Progenitor cell of endocrine pancreas (in vitro differentiated cells): Measurements from ENCODE around the gene SEMA6D. TPM values are rescaled to one million over a fixed set of nuclear protein-coding genes. Genes with fewer than 3 reads are reported as not detected.

Experiments
- DNase-seq: peaks from one replicate; pipeline ENCODE4 v3.0.0; 2021; ENCODE audit warnings: low spot score; ENCODE audit not compliant: unreplicated experiment
- H3K27ac Mint-ChIP-seq: 2 replicates; pipeline ENCODE4 v1.8.0; 2021; ENCODE audit warnings: mild to moderate bottlenecking, moderate library complexity, mixed read lengths
- H3K27me3 Mint-ChIP-seq: 2 replicates; pipeline ENCODE4 v1.8.0; 2021; ENCODE audit warnings: mixed read lengths
- H3K36me3 Mint-ChIP-seq: 2 replicates; pipeline ENCODE4 v1.8.0; 2022; ENCODE audit warnings: mixed read lengths; ENCODE audit not compliant: insufficient read depth
- H3K4me1 Mint-ChIP-seq: 2 replicates; pipeline ENCODE4 v1.8.0; 2021; ENCODE audit warnings: low read depth, mixed read lengths
- H3K4me3 Mint-ChIP-seq: 2 replicates; pipeline ENCODE4 v1.8.0; 2021; ENCODE audit warnings: low read depth, mild to moderate bottlenecking, moderate library complexity, mixed read lengths
- H3K9me3 Mint-ChIP-seq: 2 replicates; pipeline ENCODE4 v1.8.0; 2021; ENCODE audit warnings: low read depth, mixed read lengths
- CTCF ChIP-seq: fragments of 200-600 bp; sonication (generic); IDR thresholded peaks from one replicate; pipeline ENCODE4 v1.5.0; 2021; ENCODE audit warnings: antibody characterized with exemption, mild to moderate bottlenecking; ENCODE audit not compliant: unreplicated experiment
- total RNA-seq: library from RNA; stranded (reverse); gene quantifications from 2 replicates; pipeline ENCODE4 v1.2.1, GENCODE V29; 2021

The SEMA6D gene
- total RNA-seq, 1 donor from 2014 or later, result 10.6 TPM

- Mint-ChIP-seq H3K36me3 (no peaks in the 10 kb centered on the region), H3K27me3 (peaks cover 14% of the 10 kb centered on the region), H3K4me3 (no peak overlapping the region), H3K27ac (no peak overlapping the region), H3K9me3 (no peaks in the 10 kb centered on the region), H3K4me1 (no peaks in the 10 kb centered on the region)
- TF ChIP-seq CTCF, result no peak
- no peak for DNase-seq
These were observed 78.6 kb downstream of the SEMA6D start for GRCh38 chr15:47795864-47796263.

GRCh38 chr15:47796339-47796738, 79.0 kb downstream of the SEMA6D start:
- no peak for DNase-seq
- Mint-ChIP-seq H3K27me3 (peaks cover 14% of the 10 kb centered on the region), H3K27ac (no peak overlapping the region), H3K4me3 (no peak overlapping the region), H3K4me1 (no peaks in the 10 kb centered on the region), H3K9me3 (no peaks in the 10 kb centered on the region), H3K36me3 (no peaks in the 10 kb centered on the region)
- TF ChIP-seq CTCF, result no peak

GRCh38 chr15:47796830-47797229, 79.5 kb downstream of the SEMA6D start:
- H3K4me1 Mint-ChIP-seq, result no peaks in the 10 kb centered on the region
- H3K4me3 Mint-ChIP-seq, result no peak overlapping the region
- H3K36me3 Mint-ChIP-seq, result no peaks in the 10 kb centered on the region
- no peaks in the 10 kb centered on the region for H3K9me3 Mint-ChIP-seq
- no peak overlapping the region for H3K27ac Mint-ChIP-seq
- no peak for DNase-seq
- H3K27me3 Mint-ChIP-seq, result peaks cover 14% of the 10 kb centered on the region
- TF ChIP-seq CTCF, result no peak

GRCh38 chr15:47801522-47801921, 84.2 kb downstream of the SEMA6D start:
- Mint-ChIP-seq H3K27ac (no peak overlapping the region), H3K9me3 (no peaks in the 10 kb centered on the region), H3K36me3 (no peaks in the 10 kb centered on the region), H3K4me1 (no peaks in the 10 kb centered on the region), H3K4me3 (no peak overlapping the region), H3K27me3 (peaks cover 3% of the 10 kb centered on the region)
- no peak for DNase-seq
- no peak for TF ChIP-seq CTCF

- Mint-ChIP-seq H3K9me3 (no peaks in the 10 kb centered on the region), H3K27ac (no peak overlapping the region), H3K36me3 (no peaks in the 10 kb centered on the region), H3K4me1 (no peaks in the 10 kb centered on the region), H3K27me3 (peaks cover 3% of the 10 kb centered on the region), H3K4me3 (no peak overlapping the region)
- TF ChIP-seq CTCF, result no peak
- DNase-seq, result no peak
These were observed 84.9 kb downstream of the SEMA6D start for GRCh38 chr15:47802216-47802615.
